ENCODE measurements around the gene SOX15.

DNA sequence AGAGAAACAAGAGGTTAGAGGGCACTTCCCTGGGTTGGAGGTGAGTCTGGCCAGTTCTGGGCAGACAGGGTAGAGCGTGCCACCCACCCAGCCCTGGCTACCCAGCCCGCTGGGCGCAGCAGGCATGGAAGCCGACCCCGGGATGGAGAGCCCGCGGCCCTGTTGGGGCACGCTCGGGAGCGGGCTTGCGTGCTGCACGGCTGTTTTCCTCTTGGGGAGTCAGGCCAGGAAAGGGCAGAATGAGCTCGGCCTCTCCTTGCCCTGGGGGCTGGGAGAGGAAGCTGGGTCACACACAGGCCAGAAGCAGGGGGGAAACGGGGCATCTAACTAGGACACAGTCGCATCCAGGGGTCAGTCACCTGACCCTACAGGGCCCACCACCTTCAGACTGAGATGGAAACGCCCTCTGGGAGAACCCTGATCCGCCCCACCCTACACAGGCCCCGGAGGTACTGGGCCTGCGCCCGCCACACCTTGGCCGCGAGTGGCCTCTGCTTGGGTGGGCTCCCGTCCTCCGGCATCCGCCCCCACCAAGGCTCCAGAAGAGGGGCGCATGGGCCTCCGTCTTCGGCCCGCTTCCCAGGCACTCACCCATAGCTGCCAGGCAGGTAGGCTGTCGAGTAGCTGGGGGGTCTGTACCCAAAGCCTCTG is 1.2 kb downstream of the SOX15 start:
- TF ChIP-seq, protein P1, sequence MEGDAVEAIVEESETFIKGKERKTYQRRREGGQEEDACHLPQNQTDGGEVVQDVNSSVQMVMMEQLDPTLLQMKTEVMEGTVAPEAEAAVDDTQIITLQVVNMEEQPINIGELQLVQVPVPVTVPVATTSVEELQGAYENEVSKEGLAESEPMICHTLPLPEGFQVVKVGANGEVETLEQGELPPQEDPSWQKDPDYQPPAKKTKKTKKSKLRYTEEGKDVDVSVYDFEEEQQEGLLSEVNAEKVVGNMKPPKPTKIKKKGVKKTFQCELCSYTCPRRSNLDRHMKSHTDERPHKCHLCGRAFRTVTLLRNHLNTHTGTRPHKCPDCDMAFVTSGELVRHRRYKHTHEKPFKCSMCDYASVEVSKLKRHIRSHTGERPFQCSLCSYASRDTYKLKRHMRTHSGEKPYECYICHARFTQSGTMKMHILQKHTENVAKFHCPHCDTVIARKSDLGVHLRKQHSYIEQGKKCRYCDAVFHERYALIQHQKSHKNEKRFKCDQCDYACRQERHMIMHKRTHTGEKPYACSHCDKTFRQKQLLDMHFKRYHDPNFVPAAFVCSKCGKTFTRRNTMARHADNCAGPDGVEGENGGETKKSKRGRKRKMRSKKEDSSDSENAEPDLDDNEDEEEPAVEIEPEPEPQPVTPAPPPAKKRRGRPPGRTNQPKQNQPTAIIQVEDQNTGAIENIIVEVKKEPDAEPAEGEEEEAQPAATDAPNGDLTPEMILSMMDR (IDR thresholded peaks at IDR 0.05), result no peak
- TF ChIP-seq, protein P2, sequence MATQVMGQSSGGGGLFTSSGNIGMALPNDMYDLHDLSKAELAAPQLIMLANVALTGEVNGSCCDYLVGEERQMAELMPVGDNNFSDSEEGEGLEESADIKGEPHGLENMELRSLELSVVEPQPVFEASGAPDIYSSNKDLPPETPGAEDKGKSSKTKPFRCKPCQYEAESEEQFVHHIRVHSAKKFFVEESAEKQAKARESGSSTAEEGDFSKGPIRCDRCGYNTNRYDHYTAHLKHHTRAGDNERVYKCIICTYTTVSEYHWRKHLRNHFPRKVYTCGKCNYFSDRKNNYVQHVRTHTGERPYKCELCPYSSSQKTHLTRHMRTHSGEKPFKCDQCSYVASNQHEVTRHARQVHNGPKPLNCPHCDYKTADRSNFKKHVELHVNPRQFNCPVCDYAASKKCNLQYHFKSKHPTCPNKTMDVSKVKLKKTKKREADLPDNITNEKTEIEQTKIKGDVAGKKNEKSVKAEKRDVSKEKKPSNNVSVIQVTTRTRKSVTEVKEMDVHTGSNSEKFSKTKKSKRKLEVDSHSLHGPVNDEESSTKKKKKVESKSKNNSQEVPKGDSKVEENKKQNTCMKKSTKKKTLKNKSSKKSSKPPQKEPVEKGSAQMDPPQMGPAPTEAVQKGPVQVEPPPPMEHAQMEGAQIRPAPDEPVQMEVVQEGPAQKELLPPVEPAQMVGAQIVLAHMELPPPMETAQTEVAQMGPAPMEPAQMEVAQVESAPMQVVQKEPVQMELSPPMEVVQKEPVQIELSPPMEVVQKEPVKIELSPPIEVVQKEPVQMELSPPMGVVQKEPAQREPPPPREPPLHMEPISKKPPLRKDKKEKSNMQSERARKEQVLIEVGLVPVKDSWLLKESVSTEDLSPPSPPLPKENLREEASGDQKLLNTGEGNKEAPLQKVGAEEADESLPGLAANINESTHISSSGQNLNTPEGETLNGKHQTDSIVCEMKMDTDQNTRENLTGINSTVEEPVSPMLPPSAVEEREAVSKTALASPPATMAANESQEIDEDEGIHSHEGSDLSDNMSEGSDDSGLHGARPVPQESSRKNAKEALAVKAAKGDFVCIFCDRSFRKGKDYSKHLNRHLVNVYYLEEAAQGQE (IDR thresholded peaks at IDR 0.05; ENCODE audit: insufficient read depth in 1 of 2, low read depth in 2 of 2, low read length in 1 of 2), result no peak
